Activated CD8-positive, alpha-beta T cell treated with anti-CD3 and anti-CD28 coated beads, Interleukin-2, amount 10 ng/mL, durations not matched to agents 7 days and 5 days (primary cell): Measurements from ENCODE around the gene KRT76. TPM values are rescaled to one million over a fixed set of nuclear protein-coding genes. Genes with fewer than 3 reads are reported as not detected.
"Not testable (repeated sequence)": the region's sequence is repeated elsewhere in the genome, so short reads cannot be mapped to it uniquely, and the experiment has no call there.

Experiments
- ATAC-seq: fragments of 150-1000 bp; cut with Tn5 transposase; one replicate; pipeline ENCODE4 v1.10.0; 2021; ENCODE audit warnings: moderate library complexity
- CTCF ChIA-PET: fragments of 350-600 bp; sonication (Branson Sonifier 250); formaldehyde crosslinking; loops from one replicate; lab custom pipeline; 2021; ENCODE audit warnings: antibody characterized with exemption; lab: Charles Lee
- POLR2A ChIA-PET: fragments of 350-600 bp; sonication (Branson Sonifier 250); formaldehyde crosslinking; loops from one replicate; lab custom pipeline; 2021; ENCODE audit warnings: antibody characterized with exemption; lab: Charles Lee
- DNase-seq: peaks from one replicate; pipeline ENCODE4 v3.0.0-alpha.2; 2020
- H3K27ac Mint-ChIP-seq: one replicate; pipeline ENCODE4 v1.8.0; 2021; ENCODE audit warnings: mild to moderate bottlenecking, mixed read lengths
- H3K27me3 Mint-ChIP-seq: one replicate; pipeline ENCODE4 v1.8.0; 2021; ENCODE audit warnings: low read depth, mixed read lengths
- H3K36me3 Mint-ChIP-seq: one replicate; pipeline ENCODE4 v1.8.0; 2021; ENCODE audit warnings: low read depth, mixed read lengths
- H3K4me1 Mint-ChIP-seq: one replicate; pipeline ENCODE4 v1.8.0; 2021; ENCODE audit warnings: low read depth, mixed read lengths
- H3K4me3 Mint-ChIP-seq: one replicate; pipeline ENCODE4 v1.8.0; 2021; ENCODE audit warnings: mild to moderate bottlenecking, mixed read lengths
- H3K9me3 Mint-ChIP-seq: one replicate; pipeline ENCODE4 v1.8.0; 2022; ENCODE audit warnings: mixed read lengths; ENCODE audit not compliant: insufficient read depth
- total RNA-seq, 2 experiments: library from RNA; stranded (reverse); gene quantifications; one replicate each; pipeline ENCODE4 v1.2.3, GENCODE V29; 2021

The KRT76 gene
- total RNA-seq, 2 experiments from 2014 or later = not detected

GRCh38 chr12:52771088-52771487 is 6.1 kb downstream of the KRT76 start:
- CTCF ChIA-PET = no interaction called here
- ATAC-seq = no peak

DNA sequence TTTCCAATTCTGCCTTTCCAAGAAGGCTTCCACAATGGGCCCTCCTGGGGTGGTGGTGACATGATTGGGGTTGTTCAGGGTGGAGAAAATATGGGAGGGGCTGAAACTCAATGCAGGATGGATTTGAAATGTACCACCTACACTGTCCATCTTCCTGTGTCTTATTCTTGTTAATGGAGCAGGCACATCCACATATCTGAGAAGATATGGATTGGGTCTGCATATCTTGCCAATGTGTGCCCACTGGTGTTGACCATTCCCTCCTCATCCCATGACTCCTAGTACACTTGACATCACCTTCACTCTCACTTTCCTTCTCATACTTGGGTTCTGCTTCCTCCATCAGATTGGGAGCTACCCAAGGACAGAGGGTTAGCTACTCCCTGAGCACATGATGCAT is 7.2 kb downstream of the KRT76 start:
- no peak overlapping the region for H3K27ac Mint-ChIP-seq
- DNase-seq = no peak
- POLR2A ChIA-PET = no interaction called here
- no peaks in the 10 kb centered on the region for H3K4me1 Mint-ChIP-seq
- H3K4me3 Mint-ChIP-seq = no peak overlapping the region
- no peaks in the 10 kb centered on the region for H3K36me3 Mint-ChIP-seq
- H3K27me3 Mint-ChIP-seq = peaks cover 28% of the 10 kb centered on the region
- no peak for ATAC-seq
- H3K9me3 Mint-ChIP-seq = no peaks in the 10 kb centered on the region
- CTCF ChIA-PET = no interaction called here

More at GRCh38 chr12:52771088-52771487, 6.1 kb downstream of the KRT76 start:
- peaks cover 25% of the 10 kb centered on the region for H3K27me3 Mint-ChIP-seq
- POLR2A ChIA-PET = no interaction called here
- H3K4me1 Mint-ChIP-seq = no peaks in the 10 kb centered on the region
- H3K4me3 Mint-ChIP-seq = no peak overlapping the region
- H3K27ac Mint-ChIP-seq = no peak overlapping the region
- H3K36me3 Mint-ChIP-seq = no peaks in the 10 kb centered on the region
- DNase-seq = no peak
- H3K9me3 Mint-ChIP-seq = no peaks in the 10 kb centered on the region

DNA sequence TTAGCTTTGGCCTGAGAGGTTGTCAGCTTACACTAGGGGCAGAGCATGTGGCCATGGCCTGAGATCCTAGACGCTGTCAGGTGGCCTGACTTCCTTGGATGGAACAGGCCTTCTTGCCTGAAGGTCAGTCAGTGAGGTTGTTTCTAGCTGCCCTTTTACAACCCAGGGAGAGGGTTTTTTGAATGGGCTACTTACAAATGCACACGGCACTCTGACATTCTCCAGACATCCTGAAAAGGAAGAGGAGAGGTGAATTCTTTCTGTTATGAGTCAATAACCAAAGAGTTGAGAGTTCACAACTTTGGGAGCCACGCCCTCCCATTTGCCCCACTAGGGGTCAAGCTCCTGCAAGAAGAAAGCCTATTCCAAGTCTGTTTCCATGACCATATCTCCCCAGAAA is 7.8 kb downstream of the KRT76 start:
- CTCF ChIA-PET = no interaction called here
- H3K27ac Mint-ChIP-seq = no peak overlapping the region
- H3K36me3 Mint-ChIP-seq = no peaks in the 10 kb centered on the region
- H3K4me1 Mint-ChIP-seq = no peaks in the 10 kb centered on the region
- H3K9me3 Mint-ChIP-seq = no peaks in the 10 kb centered on the region
- no peak for DNase-seq
- peaks cover 30% of the 10 kb centered on the region for H3K27me3 Mint-ChIP-seq
- POLR2A ChIA-PET = no interaction called here
- H3K4me3 Mint-ChIP-seq = no peak overlapping the region
- no peak for ATAC-seq

DNA sequence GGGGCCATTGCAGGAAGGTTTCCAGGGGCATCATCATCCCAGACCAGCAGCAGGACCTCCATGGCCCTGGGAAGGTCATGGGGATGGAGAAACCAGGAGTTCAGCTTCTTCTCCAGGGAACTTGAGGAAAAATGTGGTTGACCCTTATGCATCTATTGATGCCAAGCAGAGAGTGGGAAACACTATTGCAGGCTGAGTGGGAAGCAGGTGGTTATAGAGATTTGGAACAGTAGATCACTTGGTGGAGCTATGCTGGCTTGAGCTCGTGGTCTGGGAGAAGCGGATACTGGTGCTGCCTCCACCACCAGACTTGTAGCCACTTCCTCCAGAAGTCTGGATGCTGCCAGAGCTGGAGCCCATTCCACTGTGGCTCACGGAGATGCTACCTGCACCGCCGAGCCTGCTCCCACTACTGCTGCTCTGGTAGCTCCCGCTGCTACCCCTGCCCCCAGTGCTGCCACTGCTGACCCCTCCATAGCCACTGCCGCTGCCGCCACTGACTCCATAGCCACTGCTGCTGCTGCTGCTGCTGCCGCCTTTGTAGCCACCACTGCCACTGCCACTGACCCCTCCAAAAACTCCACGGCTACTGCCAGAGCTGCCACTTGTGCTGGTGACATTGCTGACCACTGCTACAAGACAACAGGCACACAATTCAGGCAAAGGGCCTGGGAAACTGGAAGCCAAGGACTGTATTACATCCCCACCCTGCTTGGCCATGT is 8.5 kb downstream of the KRT76 start:
- Mint-ChIP-seq H3K4me3 (no peak overlapping the region), H3K4me1 (no peaks in the 10 kb centered on the region), H3K27ac (no peak overlapping the region), H3K27me3 (peaks cover 30% of the 10 kb centered on the region), H3K36me3 (no peaks in the 10 kb centered on the region), H3K9me3 (no peaks in the 10 kb centered on the region)
- no peak for ATAC-seq
- DNase-seq = no peak
- POLR2A ChIA-PET = no interaction called here
- CTCF ChIA-PET = no interaction called here

DNA sequence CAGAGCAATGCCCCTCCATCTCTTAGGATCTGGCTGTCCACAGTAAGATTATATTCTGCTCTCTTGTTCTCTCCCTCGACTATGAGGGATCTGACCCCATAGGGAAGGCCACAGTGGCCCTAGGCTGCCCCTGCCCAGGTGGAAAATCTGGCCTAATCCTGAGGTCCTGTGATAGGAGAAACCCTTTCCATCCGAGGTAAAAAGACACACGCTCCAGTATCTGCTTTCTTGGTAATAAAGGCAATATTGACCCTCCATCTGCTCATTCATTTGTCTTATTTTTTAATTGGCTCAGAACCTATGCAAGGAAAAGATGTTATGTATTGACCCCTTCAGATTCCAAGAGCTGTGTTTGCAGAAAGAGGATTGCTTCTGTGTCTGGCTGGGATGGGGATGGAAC is 9.7 kb downstream of the KRT76 start:
- Mint-ChIP-seq H3K4me1 (no peaks in the 10 kb centered on the region), H3K9me3 (peaks cover 3% of the 10 kb centered on the region), H3K27me3 (peaks cover 20% of the 10 kb centered on the region), H3K36me3 (no peaks in the 10 kb centered on the region), H3K4me3 (no peak overlapping the region), H3K27ac (no peak overlapping the region)
- ATAC-seq (no peak), DNase-seq (no peak)
- POLR2A ChIA-PET = no interaction called here
- CTCF ChIA-PET = no interaction called here

DNA sequence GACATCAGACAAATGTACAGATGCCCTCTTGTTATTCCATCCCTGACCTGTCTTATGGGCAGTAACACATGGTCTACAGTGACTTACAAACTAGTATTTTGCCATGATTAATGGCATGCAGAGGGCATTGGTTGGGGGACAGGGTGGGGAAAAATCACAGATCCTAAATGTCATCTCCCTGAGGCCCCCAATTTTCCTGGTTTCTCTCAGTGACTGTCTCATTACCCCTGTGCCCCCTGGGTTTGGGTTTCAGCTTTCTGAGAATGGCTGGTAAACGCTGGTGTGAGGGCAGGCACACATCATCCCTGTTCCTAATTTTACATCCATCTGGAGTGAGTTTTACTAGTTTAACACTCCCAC is 10.1 kb downstream of the KRT76 start:
- no peaks in the 10 kb centered on the region for H3K36me3 Mint-ChIP-seq
- no peaks in the 10 kb centered on the region for H3K4me1 Mint-ChIP-seq
- H3K27me3 Mint-ChIP-seq = peaks cover 20% of the 10 kb centered on the region
- ATAC-seq (no peak), DNase-seq (no peak)
- CTCF ChIA-PET = no interaction called here
- H3K4me3 Mint-ChIP-seq = no peak overlapping the region
- no peak overlapping the region for H3K27ac Mint-ChIP-seq
- POLR2A ChIA-PET = no interaction called here
- H3K9me3 Mint-ChIP-seq = peaks cover 5% of the 10 kb centered on the region

DNA sequence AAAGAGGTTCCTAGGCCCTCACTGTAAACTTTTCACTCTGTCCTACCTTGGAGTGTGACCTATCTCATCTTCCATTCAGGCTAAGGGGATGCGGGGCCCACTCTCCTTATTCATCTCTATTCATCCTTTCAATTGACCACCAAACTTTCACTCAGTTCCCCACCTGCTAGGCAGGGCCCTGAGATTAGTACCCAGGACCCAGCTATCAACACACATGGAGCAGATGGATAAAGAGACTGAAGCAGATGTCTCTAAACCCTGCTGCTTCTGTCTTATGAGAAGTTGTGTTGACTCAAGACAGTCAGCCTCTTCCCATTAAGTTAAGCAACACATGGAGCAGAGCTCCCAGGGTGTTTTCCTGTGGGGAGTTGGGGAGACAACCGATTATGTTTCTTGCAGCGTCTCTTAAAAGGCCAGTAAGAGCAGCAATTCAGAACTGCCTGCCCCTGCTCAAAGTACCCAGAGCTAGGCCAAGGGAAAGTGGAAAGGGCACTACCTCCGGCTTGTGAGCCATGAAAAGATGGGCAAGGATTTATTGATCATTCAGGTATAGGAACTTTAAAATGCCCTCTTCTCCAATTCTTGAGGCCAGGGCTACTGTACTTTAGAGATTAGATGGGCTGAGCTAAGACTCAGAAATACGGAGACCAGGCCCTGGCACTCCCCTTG is 10.7 kb downstream of the KRT76 start:
- ATAC-seq (no peak), DNase-seq (no peak)
- CTCF ChIA-PET = no interaction called here
- Mint-ChIP-seq H3K36me3 (no peaks in the 10 kb centered on the region), H3K4me1 (no peaks in the 10 kb centered on the region), H3K27ac (no peak overlapping the region), H3K27me3 (peaks cover 20% of the 10 kb centered on the region), H3K4me3 (no peak overlapping the region), H3K9me3 (peaks cover 5% of the 10 kb centered on the region)
- POLR2A ChIA-PET = no interaction called here

DNA sequence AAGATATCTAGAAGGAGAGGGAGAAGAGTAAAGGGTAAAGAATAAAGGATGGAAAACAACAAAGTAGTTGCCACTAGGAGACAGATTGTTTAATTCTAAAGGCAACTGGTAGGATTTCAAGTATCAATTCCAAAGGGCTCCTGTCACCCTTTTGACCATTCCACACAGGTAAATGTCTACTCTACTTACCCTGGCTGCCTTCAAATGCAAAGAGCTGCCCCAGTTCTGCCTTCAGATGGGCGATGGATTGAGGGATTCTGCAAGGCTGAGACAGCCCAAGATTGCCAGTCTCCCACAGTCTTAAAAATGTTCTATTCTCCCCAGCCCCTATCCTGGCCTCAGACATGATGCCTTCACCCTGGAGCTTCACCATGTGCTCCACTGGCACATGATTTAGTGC is 11.4 kb downstream of the KRT76 start:
- Mint-ChIP-seq H3K36me3 (no peaks in the 10 kb centered on the region), H3K4me3 (no peak overlapping the region), H3K9me3 (peaks cover 5% of the 10 kb centered on the region), H3K27me3 (peaks cover 15% of the 10 kb centered on the region), H3K27ac (no peak overlapping the region), H3K4me1 (no peaks in the 10 kb centered on the region)
- ChIA-PET POLR2A (no interaction called here), CTCF (no interaction called here)
- no peak for ATAC-seq
- no peak for DNase-seq

DNA sequence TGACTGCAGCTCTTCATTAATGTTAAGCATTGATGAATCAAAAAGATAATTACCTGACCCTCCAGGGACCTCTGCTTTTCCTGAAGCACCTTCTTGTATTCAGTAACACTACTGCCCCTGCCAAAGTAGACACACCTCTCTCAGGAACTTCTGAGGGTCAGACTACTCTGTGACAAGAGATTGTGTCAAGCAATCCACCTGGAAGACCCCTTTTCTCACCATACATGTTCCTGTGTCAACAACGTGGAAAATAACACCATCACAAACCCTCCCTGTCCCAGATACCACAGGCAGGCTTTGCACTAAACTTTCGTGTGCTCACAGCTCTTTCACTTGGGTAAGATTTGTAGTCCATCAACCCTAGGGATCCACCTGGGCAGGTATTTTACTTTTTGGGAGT is 13.2 kb downstream of the KRT76 start:
- no peak for DNase-seq
- Mint-ChIP-seq H3K36me3 (no peaks in the 10 kb centered on the region), H3K4me3 (no peak overlapping the region), H3K9me3 (peaks cover 5% of the 10 kb centered on the region), H3K27me3 (peaks cover 16% of the 10 kb centered on the region), H3K27ac (no peak overlapping the region), H3K4me1 (no peaks in the 10 kb centered on the region)
- ChIA-PET CTCF (interaction anchor here (0.9 to 1.4 kb wide), 3 partner anchors 116 to 381 kb away, joined by 3 to 4 read pairs (median 3); no protein-coding TSS in a partner anchor), POLR2A (no interaction called here)
- ATAC-seq = no peak

GRCh38 chr12:52763036-52763659 is 14.0 kb downstream of the KRT76 start:
- Mint-ChIP-seq H3K9me3 (peaks cover 5% of the 10 kb centered on the region), H3K36me3 (no peaks in the 10 kb centered on the region), H3K4me3 (no peak overlapping the region), H3K4me1 (no peaks in the 10 kb centered on the region), H3K27ac (no peak overlapping the region), H3K27me3 (peaks cover 19% of the 10 kb centered on the region)
- ChIA-PET POLR2A (no interaction called here), CTCF (no interaction called here)
- DNase-seq (no peak), ATAC-seq (no peak)

GRCh38 chr12:52761802-52762201 is 15.3 kb downstream of the KRT76 start:
- CTCF ChIA-PET = no interaction called here
- no peaks in the 10 kb centered on the region for H3K36me3 Mint-ChIP-seq
- H3K27ac Mint-ChIP-seq = no peak overlapping the region
- POLR2A ChIA-PET = no interaction called here
- H3K27me3 Mint-ChIP-seq = peaks cover 17% of the 10 kb centered on the region
- H3K9me3 Mint-ChIP-seq = peaks cover 5% of the 10 kb centered on the region
- ATAC-seq (no peak), DNase-seq (no peak)
- no peak overlapping the region for H3K4me3 Mint-ChIP-seq
- no peaks in the 10 kb centered on the region for H3K4me1 Mint-ChIP-seq

DNA sequence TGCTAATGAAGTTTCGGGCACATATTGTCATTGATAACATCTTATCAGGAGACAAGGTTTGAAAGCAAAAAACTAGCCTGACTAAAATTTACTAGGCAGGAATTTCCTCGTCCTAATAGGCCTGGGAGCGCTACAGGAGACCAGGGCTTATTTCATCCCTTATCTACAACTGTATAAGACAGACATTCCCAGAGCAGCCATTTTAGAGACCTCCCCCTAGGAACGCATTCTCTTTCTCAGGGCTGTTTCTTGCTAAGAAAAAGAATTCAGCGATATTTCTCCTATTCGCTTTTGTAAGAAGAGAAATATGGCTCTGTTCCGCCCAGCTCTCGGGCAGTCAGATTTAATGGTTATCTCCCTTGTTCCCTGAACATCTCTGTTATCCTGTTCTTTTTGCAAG is 15.9 kb downstream of the KRT76 start:
- DNase-seq, H3K4me3 Mint-ChIP-seq, H3K9me3 Mint-ChIP-seq, CTCF ChIA-PET, H3K27ac Mint-ChIP-seq, ATAC-seq, H3K4me1 Mint-ChIP-seq, H3K36me3 Mint-ChIP-seq, POLR2A ChIA-PET: not testable (repeated sequence)
- H3K27me3 Mint-ChIP-seq = peaks cover 15% of the 10 kb centered on the region
